ENCODE measurements around the gene ABCA3. TPM values are rescaled to one million over a fixed set of nuclear protein-coding genes. Genes with fewer than 3 reads are reported as not detected.

Gene ABCA3
- total RNA-seq, 1 experiment from 2014 or later, result 9.0 TPM

- BruUV-seq (replicated peaks), result no TSS peak
- DNase-seq (ENCODE audit: low spot score), result no peak
- intact Hi-C loops (cut with micrococcal nuclease; ENCODE audit: unreplicated experiment), result no loop called here
- CTCF ChIA-PET, result no interaction called here
- POLR2A ChIA-PET (ENCODE audit: low non-redundant PET), result no interaction called here
- H3K4me3 ChIP-seq (ENCODE audit: low read depth, low read length, poor library complexity, severe bottlenecking), result no peak overlapping the region
- no peaks in the 10 kb centered on the region for H3K27me3 ChIP-seq (replicated peaks; ENCODE audit: insufficient read depth, low read depth, low read length, poor library complexity)
- no peaks in the 10 kb centered on the region for H3K4me1 ChIP-seq (ENCODE audit: insufficient read depth, low read length, poor library complexity, severe bottlenecking)
- no peaks in the 10 kb centered on the region for H3K9me3 ChIP-seq (ENCODE audit: low read depth, low read length, poor library complexity, severe bottlenecking)
- H3K36me3 ChIP-seq (ENCODE audit: insufficient read depth, low read length, poor library complexity, severe bottlenecking), result peaks cover 44% of the 10 kb centered on the region
- H3K27ac ChIP-seq (ENCODE audit: low read depth, low read length, poor library complexity, severe bottlenecking), result no peak overlapping the region
- no peak for TF ChIP-seq CTCF (conservative IDR thresholded peaks at IDR 0.05; ENCODE audit: low read depth, low read length)
- TF ChIP-seq EZH2 (IDR thresholded peaks at IDR 0.05; ENCODE audit: borderline replicate concordance, low read depth, low read length, poor library complexity, severe bottlenecking), result no peak
These were observed 108.2 kb downstream of the ABCA3 start for GRCh38 chr16:2232094-2232990.

- POLR2A ChIA-PET (ENCODE audit: low non-redundant PET), result no interaction called here
- no peak overlapping the region for H3K27ac ChIP-seq (ENCODE audit: low read depth, low read length, poor library complexity, severe bottlenecking)
These were observed 109.3 kb downstream of the ABCA3 start for GRCh38 chr16:2231016-2231931.

More at GRCh38 chr16:2231016-2231931, 109.3 kb downstream of the ABCA3 start:
- no peaks in the 10 kb centered on the region for H3K4me1 ChIP-seq (ENCODE audit: insufficient read depth, low read length, poor library complexity, severe bottlenecking)
- DNase-seq (ENCODE audit: low spot score), result no peak
- intact Hi-C loops (cut with micrococcal nuclease; ENCODE audit: unreplicated experiment), result no loop called here
- no peak for TF ChIP-seq EZH2 (IDR thresholded peaks at IDR 0.05; ENCODE audit: borderline replicate concordance, low read depth, low read length, poor library complexity, severe bottlenecking)
- no peak for TF ChIP-seq CTCF (conservative IDR thresholded peaks at IDR 0.05; ENCODE audit: low read depth, low read length)
- no peaks in the 10 kb centered on the region for H3K9me3 ChIP-seq (ENCODE audit: low read depth, low read length, poor library complexity, severe bottlenecking)
- no peaks in the 10 kb centered on the region for H3K27me3 ChIP-seq (replicated peaks; ENCODE audit: insufficient read depth, low read depth, low read length, poor library complexity)
- no TSS peak for BruUV-seq (replicated peaks)
- peaks cover 44% of the 10 kb centered on the region for H3K36me3 ChIP-seq (ENCODE audit: insufficient read depth, low read length, poor library complexity, severe bottlenecking)
- H3K4me3 ChIP-seq (ENCODE audit: low read depth, low read length, poor library complexity, severe bottlenecking), result no peak overlapping the region
- CTCF ChIA-PET, result no interaction called here
